Stimulated activated CD8-positive, alpha-beta memory T cell treated with anti-CD3 and anti-CD28 coated beads, Interleukin-12 subunit alpha, Interleukin-12 subunit beta, amount 100 ng/mL, for 24 hours (primary cell): ENCODE data around the gene TMEM19.
"Not testable (repeated sequence)": the region's sequence is repeated elsewhere in the genome, so short reads cannot be mapped to it uniquely, and the experiment has no call there.

Experiments used
- DNase-seq: peaks from one replicate; pipeline ENCODE4 v3.0.0-alpha.2; 2020; ENCODE audit errors: extremely low read depth

Gene TMEM19

DNA sequence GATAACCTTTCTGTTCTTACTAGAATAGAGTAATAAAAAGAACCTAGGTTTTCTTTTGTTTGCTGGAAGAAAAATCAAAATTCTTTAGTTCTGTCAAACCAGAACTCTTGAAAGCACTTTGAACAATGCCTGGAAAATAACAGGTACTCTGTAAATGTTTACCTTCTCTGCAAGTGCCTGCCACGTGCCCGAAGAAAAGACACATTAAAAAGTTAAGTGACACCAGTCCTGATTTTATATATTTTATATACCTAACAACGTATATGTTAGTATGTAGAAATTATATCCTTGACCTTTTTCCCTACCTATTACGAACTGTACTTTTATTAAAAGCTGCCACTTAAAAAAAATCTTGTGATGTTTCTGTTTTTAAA lies 20.8 kb upstream of the TMEM19 start:
- no peak for DNase-seq

- DNase-seq: no peak
These were observed 19.6 kb upstream of the TMEM19 start for GRCh38 chr12:71666259-71666658.

DNA sequence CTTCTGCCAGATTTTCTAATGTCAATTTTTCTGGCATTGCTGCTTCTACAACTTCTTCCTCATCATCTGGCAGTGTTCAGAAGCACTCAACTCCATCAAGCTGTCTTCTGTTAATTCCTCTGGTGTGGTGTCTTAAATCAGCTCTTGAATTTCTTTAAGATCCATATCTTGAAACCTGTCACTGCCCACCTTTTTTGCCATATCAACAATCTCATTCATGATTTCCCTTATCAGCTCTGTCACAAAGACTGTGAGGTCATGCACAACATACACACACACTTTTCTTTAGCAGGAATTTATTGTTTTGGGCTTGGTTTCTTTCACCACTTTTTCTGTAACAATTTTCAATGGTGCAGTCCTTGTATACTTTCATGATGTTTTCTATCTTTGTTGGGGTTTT lies 14.6 kb upstream of the TMEM19 start:
- no peak for DNase-seq

GRCh38 chr12:71671816-71672215 lies 14.1 kb upstream of the TMEM19 start:
- DNase-seq: no peak

GRCh38 chr12:71682466-71682865 lies 3.4 kb upstream of the TMEM19 start:
- no peak for DNase-seq

- DNase-seq: no peak
These were observed 2.2 kb upstream of the TMEM19 start for GRCh38 chr12:71683633-71684032.

DNA sequence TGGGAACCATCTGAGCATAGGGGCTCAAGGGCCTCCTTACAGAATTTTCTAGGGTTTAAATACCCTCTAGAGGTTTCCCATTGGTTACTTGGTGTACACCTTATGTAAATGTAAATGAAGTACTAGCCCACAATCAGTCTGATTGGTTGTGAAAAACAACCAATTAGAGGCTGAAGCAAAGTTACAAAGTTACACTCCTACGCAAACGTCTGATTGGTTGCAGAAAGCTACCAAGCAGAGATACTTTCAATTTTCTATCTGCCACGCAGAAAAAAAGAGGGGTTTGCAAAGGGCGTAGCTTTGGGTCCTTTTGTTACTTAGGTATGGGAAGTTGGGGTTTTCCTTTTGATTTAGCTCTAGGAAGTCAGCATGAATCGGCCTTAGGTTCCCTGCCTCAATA lies 1.8 kb upstream of the TMEM19 start:
- DNase-seq: no peak

- no peak for DNase-seq
These were observed 473 bp upstream of the TMEM19 start for GRCh38 chr12:71685312-71685906.

DNA sequence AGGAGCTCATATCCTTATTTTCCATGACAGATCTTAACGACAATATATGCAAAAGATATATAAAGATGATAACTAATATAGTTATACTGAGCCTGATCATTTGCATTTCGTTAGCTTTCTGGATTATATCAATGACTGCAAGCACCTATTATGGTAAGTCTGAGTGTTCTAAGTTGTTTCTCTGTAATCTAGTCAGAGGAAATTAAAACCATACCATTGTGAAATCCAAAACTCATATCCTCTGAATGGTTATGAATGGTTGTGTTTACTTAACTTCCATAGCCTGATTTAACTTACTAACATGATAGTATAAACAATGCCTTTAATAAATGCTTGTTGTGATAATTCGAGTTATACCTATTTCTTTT lies 760 bp downstream of the TMEM19 start:
- no peak for DNase-seq

DNA sequence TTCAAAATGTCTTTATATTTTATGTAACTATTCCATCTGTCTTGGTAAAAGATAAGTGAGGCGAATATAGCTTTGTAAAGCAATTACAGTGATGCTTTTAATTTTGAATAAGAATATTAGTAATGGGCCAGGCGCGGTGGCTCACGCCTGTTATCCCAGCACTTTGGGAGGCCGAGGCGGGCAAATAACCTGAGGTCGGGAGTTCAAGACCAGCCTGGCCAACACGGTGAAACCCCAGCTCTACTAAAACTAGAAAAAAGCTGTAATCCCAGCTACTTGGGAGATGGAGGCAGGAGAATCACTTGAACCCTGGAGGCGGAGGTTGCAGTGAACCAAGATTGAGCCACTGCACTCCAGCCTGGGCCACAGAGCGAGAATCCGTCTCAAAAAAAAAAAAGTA lies 1.3 kb downstream of the TMEM19 start:
- not testable (repeated sequence) for DNase-seq

DNA sequence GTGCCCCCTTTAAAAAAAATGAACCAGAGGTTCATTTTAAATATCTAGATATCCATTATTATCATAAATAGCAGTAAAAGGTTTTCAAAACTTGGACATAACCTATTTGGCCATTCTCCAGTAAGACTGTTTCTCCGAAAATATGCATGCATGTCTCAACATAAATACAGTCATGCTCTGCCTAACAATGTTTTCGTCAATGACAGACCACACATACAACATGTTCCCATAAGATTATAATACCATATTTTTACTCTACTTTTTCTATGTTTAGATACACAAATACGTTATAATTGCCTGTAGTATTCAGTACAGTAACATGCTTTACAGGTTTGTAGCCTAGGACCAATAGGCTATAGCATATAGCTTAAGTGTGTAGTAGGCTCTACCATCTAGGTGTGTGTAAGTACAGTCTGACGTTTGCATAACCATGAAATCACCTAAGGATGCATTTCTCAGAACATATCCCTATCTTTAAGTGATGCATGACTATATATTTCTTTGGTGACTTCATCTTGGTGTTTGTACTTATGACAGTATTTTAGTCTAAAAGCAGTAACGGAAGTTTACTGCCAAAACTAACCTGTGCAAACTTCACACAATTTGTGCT lies 3.2 kb downstream of the TMEM19 start:
- DNase-seq: no peak

DNA sequence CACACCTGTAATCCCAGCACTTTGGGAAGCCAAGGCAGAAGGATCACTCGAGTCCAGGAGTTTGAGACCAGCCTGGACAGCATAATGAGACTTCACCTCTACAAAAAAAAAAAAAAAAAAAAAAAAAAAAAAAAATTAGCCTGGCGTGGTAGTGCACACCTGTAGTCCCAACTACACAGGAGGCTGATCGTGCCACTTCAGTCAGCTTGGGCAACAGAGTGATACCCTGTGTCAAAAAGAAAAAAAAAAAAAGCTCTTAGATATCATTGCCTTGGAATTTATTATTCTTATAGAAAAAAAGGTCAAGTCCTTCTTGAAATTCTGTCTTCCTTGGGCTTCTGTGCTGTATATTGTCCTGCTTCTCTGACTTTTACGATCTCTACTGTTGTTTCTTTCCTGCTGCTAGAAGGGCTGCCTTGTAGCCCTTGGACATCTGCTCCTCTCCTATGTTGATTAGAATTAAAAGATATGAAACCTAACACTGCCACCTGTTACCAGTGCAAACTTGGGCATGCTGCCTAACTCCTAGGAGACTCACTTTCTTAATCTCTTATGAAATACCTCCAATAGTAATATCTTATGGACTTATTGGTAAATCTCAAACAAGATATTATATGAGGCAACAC lies 5.7 kb downstream of the TMEM19 start:
- DNase-seq: no peak

- no peak for DNase-seq
These were observed 7.2 kb downstream of the TMEM19 start for GRCh38 chr12:71693126-71693525.

DNA sequence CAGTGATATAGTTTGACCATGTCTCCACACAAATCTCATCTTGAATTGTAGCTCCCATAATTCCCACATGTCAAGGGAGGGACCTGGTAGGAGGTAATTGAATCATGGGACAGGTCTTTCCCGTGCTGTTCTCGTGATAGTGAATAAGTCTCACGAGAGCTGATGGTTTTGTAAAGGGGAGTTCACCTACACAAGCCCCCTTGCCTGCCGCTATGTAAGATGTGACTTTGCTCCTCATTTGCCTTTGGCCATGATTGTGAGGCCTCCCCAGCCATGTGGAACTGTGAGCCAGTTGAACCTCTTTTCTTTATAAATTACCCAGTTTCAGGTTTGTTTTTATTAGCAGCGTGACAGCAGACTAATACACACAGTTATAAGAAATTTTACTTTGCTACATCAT lies 7.8 kb downstream of the TMEM19 start:
- not testable (repeated sequence) for DNase-seq

DNA sequence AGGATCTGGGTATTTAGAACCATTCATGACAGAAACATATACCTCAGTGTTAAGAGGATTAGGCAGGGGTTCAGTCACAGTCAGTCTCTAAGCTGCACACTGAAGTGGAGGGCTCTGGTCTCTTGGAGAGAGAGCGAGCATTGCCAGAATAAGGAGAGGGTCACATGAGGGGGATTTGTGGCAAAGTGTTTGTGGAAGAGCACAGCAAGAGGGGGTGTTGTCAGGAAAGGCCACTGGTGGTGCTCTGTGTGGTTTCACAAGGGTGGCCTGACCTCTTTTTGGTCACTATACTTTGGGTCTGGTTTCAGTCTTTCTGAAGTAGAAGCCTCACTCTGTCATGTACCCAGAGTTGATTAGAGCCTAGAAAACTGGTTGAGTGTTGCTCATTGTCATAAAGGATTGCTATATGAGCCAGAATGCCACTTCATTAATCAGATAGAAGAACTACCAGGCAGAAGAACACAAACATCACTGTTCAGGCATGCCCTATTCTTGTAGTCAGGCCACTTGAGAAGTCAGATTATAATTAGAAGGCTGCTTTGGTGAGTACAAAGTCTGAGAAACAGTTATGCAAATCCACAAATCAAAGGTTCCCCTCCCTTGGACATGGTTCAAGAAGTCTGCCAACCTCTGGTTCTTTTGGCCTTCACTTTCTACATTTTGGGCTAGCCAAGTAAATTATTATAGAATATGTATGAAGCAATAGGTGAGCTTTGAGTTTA lies 8.4 kb downstream of the TMEM19 start:
- DNase-seq: no peak

GRCh38 chr12:71695782-71696181 lies 9.9 kb downstream of the TMEM19 start:
- DNase-seq: no peak

- not testable (repeated sequence) for DNase-seq
These were observed 16.3 kb downstream of the TMEM19 start for GRCh38 chr12:71702181-71702580.

DNA sequence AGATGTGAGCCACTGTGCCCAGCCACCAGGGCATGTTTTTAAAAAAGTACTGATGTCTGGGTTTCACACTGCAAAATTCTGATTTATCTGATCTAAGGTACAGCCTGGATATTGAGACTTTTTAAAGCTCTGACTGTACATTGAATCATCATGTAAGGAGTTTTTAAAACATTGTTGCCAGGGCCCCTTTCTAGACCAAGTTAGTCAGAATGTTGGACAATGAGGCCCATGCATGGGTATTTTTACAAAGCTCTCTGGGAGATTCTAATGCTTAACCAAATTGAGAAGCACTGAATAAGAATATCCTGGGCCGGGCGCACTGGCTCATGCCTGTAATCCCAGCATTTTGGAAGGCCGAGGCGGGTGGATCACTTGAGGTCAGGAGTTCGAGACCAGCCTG lies 16.7 kb downstream of the TMEM19 start:
- no peak for DNase-seq

DNA sequence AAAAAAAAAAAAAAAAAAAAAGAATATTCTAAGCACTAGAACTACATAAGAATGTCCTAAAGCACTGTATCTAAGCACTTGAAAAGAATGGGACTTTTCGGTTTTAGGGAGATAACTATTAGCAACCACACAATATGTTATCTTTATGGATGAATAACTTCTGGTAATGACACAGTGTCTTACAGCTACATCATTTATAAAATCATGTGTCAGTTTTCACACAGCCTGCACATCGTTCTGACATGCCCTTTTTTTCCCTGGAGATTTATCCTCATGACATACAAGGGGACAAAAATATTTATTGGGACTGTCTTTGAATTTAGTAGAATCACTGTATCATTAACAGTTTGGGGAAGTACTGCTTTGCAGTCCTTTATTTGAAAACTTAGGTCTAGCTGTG lies 17.3 kb downstream of the TMEM19 start:
- DNase-seq: no peak

- no peak for DNase-seq
These were observed 19.0 kb downstream of the TMEM19 start for GRCh38 chr12:71704920-71705319.

- no peak for DNase-seq
These were observed 22.8 kb downstream of the TMEM19 start for GRCh38 chr12:71708658-71709057.

DNA sequence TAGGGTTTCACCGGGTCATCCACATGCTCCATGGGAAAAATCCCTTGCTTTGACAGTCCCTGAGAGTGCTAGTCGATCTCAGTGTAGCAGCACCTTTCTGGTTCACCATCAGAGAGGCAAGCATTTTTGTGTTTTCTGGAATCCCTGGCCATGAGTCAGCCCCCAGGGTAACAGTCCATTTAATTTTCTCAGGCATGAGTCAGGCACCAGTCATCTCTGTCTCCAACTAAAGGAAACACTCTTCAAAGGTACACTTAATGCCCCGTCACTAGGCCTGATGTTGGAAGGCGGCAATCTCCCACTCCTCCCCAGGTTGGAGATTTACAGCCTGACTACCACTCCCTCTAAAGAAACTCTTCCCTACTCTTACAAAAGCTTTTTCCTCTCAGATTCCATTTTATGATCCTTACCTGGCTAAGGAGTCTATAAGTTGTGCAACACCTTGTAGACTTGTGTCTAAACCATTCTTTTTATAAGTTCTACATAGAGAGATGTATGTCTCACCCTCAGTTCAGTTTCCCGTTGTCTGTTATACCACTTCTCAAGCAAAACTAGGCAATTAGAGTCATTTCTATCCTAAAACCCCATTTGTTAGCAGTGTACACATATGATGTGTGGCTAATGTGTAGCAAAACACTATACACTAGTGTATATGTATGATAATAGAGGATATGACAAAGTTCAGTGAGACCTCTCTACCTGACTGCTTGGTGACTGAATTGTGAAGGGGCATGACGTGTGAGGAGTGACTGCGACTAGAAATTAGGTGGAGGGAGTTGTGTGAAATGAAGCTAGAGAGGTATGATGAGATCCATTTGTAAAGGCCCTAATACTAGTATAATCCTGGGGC lies 24.6 kb downstream of the TMEM19 start:
- DNase-seq: no peak
